Measurements from ENCODE around the gene APOL4. TPM values are rescaled to one million over a fixed set of nuclear protein-coding genes. Genes with fewer than 3 reads are reported as not detected.
A peak's percentile ranks its signal among the peaks of the same experiment; 100 is the strongest.
"Not testable (repeated sequence)": the region's sequence is repeated elsewhere in the genome, so short reads cannot be mapped to it uniquely, and the experiment has no call there.

Gene APOL4
- total RNA-seq, 2 experiments from 2014 or later = 5.7 to 6.5 TPM

- ATAC-seq (ENCODE audit: low read depth) (no peak), DNase-seq (no peak)
- peak overlapping the region; percentile 70 for H3K27ac Mint-ChIP-seq
- peaks cover 56% of the 10 kb centered on the region for H3K4me1 Mint-ChIP-seq
- no peaks in the 10 kb centered on the region for H3K27me3 Mint-ChIP-seq
- H3K9me3 Mint-ChIP-seq = no peaks in the 10 kb centered on the region
- H3K4me3 Mint-ChIP-seq = peak overlapping the region; percentile 67
- POLR2A ChIA-PET = interaction anchor here (0.6 to 1.2 kb wide), 2 partner anchors 28 to 179 kb away, joined by 3 read pairs; no protein-coding TSS in a partner anchor
- H3K36me3 Mint-ChIP-seq = peaks cover 4% of the 10 kb centered on the region
Measured at GRCh38 chr22:36198536-36198935, 3.1 kb downstream of the APOL4 start.

- Mint-ChIP-seq H3K4me1 (peaks cover 51% of the 10 kb centered on the region), H3K9me3 (no peaks in the 10 kb centered on the region), H3K4me3 (peak overlapping the region; percentile 67), H3K36me3 (peaks cover 4% of the 10 kb centered on the region), H3K27me3 (no peaks in the 10 kb centered on the region), H3K27ac (peak overlapping the region; percentile 70)
- ATAC-seq (ENCODE audit: low read depth) = peak; percentile 44
- POLR2A ChIA-PET = interaction anchor here (1.0 kb wide), 1 partner anchor 10 kb away, joined by 3 read pairs; no protein-coding TSS in a partner anchor
- no peak for DNase-seq
Measured at GRCh38 chr22:36197514-36198146, 4.0 kb downstream of the APOL4 start.

- Mint-ChIP-seq H3K9me3 (no peaks in the 10 kb centered on the region), H3K4me1 (peaks cover 48% of the 10 kb centered on the region), H3K27me3 (no peaks in the 10 kb centered on the region), H3K4me3 (peak overlapping the region; percentile 67), H3K27ac (peak overlapping the region; percentile 70), H3K36me3 (peaks cover 8% of the 10 kb centered on the region)
- POLR2A ChIA-PET = interaction anchor here (1.0 kb wide), 1 partner anchor 10 kb away, joined by 3 read pairs; no protein-coding TSS in a partner anchor
- DNase-seq (no peak), ATAC-seq (ENCODE audit: low read depth) (no peak)
Measured at GRCh38 chr22:36197065-36197440, 4.6 kb downstream of the APOL4 start.

- no peak for ATAC-seq (ENCODE audit: low read depth)
- H3K4me1 Mint-ChIP-seq = peaks cover 44% of the 10 kb centered on the region
- no peak for DNase-seq
- H3K9me3 Mint-ChIP-seq = no peaks in the 10 kb centered on the region
- H3K27ac Mint-ChIP-seq = no peak overlapping the region
- peaks cover 8% of the 10 kb centered on the region for H3K36me3 Mint-ChIP-seq
- POLR2A ChIA-PET = interaction anchor here (1.0 kb wide), 1 partner anchor 11 kb away, joined by 3 read pairs; no protein-coding TSS in a partner anchor
- H3K27me3 Mint-ChIP-seq = no peaks in the 10 kb centered on the region
- peak overlapping the region; percentile 67 for H3K4me3 Mint-ChIP-seq
Measured at GRCh38 chr22:36196254-36197064, 5.2 kb downstream of the APOL4 start.

- Mint-ChIP-seq H3K27ac (no peak overlapping the region), H3K4me3 (no peak overlapping the region), H3K36me3 (peaks cover 13% of the 10 kb centered on the region), H3K4me1 (peaks cover 33% of the 10 kb centered on the region), H3K9me3 (no peaks in the 10 kb centered on the region), H3K27me3 (no peaks in the 10 kb centered on the region)
- peak; percentile 47 for DNase-seq
- POLR2A ChIA-PET = interaction anchor here (0.8 kb wide), 1 partner anchor 16 kb away, joined by 3 read pairs; no protein-coding TSS in a partner anchor
- peak; percentile 66 for ATAC-seq (ENCODE audit: low read depth)
Measured at GRCh38 chr22:36194971-36195370, 6.6 kb downstream of the APOL4 start.

GRCh38 chr22:36194385-36194784, 7.2 kb downstream of the APOL4 start:
- H3K9me3 Mint-ChIP-seq = no peaks in the 10 kb centered on the region
- no peak for ATAC-seq (ENCODE audit: low read depth)
- POLR2A ChIA-PET = interaction anchor here (0.8 kb wide), 1 partner anchor 17 kb away, joined by 3 read pairs; no protein-coding TSS in a partner anchor
- no peak for DNase-seq
- peaks cover 11% of the 10 kb centered on the region for H3K36me3 Mint-ChIP-seq
- peaks cover 31% of the 10 kb centered on the region for H3K4me1 Mint-ChIP-seq
- no peak overlapping the region for H3K4me3 Mint-ChIP-seq
- no peak overlapping the region for H3K27ac Mint-ChIP-seq
- H3K27me3 Mint-ChIP-seq = no peaks in the 10 kb centered on the region

GRCh38 chr22:36193577-36193976, 8.0 kb downstream of the APOL4 start:
- Mint-ChIP-seq H3K4me1 (peaks cover 28% of the 10 kb centered on the region), H3K27me3 (no peaks in the 10 kb centered on the region), H3K27ac (no peak overlapping the region), H3K36me3 (peaks cover 11% of the 10 kb centered on the region), H3K9me3 (no peaks in the 10 kb centered on the region), H3K4me3 (no peak overlapping the region)
- DNase-seq = no peak
- no peak for ATAC-seq (ENCODE audit: low read depth)
- POLR2A ChIA-PET = interaction anchor here (1.1 kb wide), 1 partner anchor 112 kb away, joined by 3 read pairs; no protein-coding TSS in a partner anchor

GRCh38 chr22:36193171-36193570, 8.4 kb downstream of the APOL4 start:
- no peak overlapping the region for H3K27ac Mint-ChIP-seq

GRCh38 chr22:36192542-36192941, 9.1 kb downstream of the APOL4 start:
- ATAC-seq (ENCODE audit: low read depth) (no peak), DNase-seq (no peak)
- no peaks in the 10 kb centered on the region for H3K9me3 Mint-ChIP-seq
- H3K27ac Mint-ChIP-seq = no peak overlapping the region
- no peak overlapping the region for H3K4me3 Mint-ChIP-seq
- peaks cover 17% of the 10 kb centered on the region for H3K4me1 Mint-ChIP-seq
- peaks cover 8% of the 10 kb centered on the region for H3K36me3 Mint-ChIP-seq
- POLR2A ChIA-PET = interaction anchor here (0.6 to 1.1 kb wide), 2 partner anchors 87 to 113 kb away, joined by 3 to 4 read pairs; no protein-coding TSS in a partner anchor
- peaks cover 2% of the 10 kb centered on the region for H3K27me3 Mint-ChIP-seq

More at GRCh38 chr22:36193171-36193570, 8.4 kb downstream of the APOL4 start:
- POLR2A ChIA-PET = interaction anchor here (1.1 kb wide), 1 partner anchor 112 kb away, joined by 3 read pairs; no protein-coding TSS in a partner anchor
- DNase-seq (no peak), ATAC-seq (ENCODE audit: low read depth) (no peak)
- peaks cover 8% of the 10 kb centered on the region for H3K36me3 Mint-ChIP-seq
- H3K4me1 Mint-ChIP-seq = peaks cover 24% of the 10 kb centered on the region
- no peak overlapping the region for H3K4me3 Mint-ChIP-seq
- no peaks in the 10 kb centered on the region for H3K9me3 Mint-ChIP-seq
- no peaks in the 10 kb centered on the region for H3K27me3 Mint-ChIP-seq

- DNase-seq = no peak
Measured at GRCh38 chr22:36191106-36191836, 10.3 kb downstream of the APOL4 start.

GRCh38 chr22:36187862-36188261, 13.7 kb downstream of the APOL4 start:
- POLR2A ChIA-PET, DNase-seq: not testable (repeated sequence)

More at GRCh38 chr22:36191106-36191836, 10.3 kb downstream of the APOL4 start:
- Mint-ChIP-seq H3K27ac (no peak overlapping the region), H3K9me3 (no peaks in the 10 kb centered on the region), H3K4me1 (peaks cover 10% of the 10 kb centered on the region), H3K36me3 (peaks cover 8% of the 10 kb centered on the region), H3K4me3 (no peak overlapping the region), H3K27me3 (peaks cover 2% of the 10 kb centered on the region)
- POLR2A ChIA-PET = no interaction called here
- no peak for ATAC-seq (ENCODE audit: low read depth)

GRCh38 chr22:36185828-36186624, 15.6 kb downstream of the APOL4 start:
- H3K36me3 Mint-ChIP-seq = peaks cover 2% of the 10 kb centered on the region
- no peak for ATAC-seq (ENCODE audit: low read depth)
- no peak for DNase-seq
- POLR2A ChIA-PET = interaction anchor here (1.0 kb wide), 1 partner anchor 43 kb away, joined by 3 read pairs; no protein-coding TSS in a partner anchor
- H3K9me3 Mint-ChIP-seq = no peaks in the 10 kb centered on the region
- peaks cover 12% of the 10 kb centered on the region for H3K27me3 Mint-ChIP-seq
- peaks cover 2% of the 10 kb centered on the region for H3K4me1 Mint-ChIP-seq
- no peak overlapping the region for H3K4me3 Mint-ChIP-seq
- H3K27ac Mint-ChIP-seq = no peak overlapping the region

More at GRCh38 chr22:36187862-36188261, 13.7 kb downstream of the APOL4 start:
- H3K4me1 Mint-ChIP-seq; H3K27ac Mint-ChIP-seq; H3K27me3 Mint-ChIP-seq; H3K36me3 Mint-ChIP-seq; H3K4me3 Mint-ChIP-seq; ATAC-seq (ENCODE audit: low read depth); H3K9me3 Mint-ChIP-seq: not testable (repeated sequence)
